Fibroblast of skin of abdomen (primary cell): ENCODE data around the gene EIF4E1B.

Experiments
- DNase-seq: peaks from one replicate; pipeline ENCODE4 v3.0.0-alpha.2; 2013

Gene EIF4E1B

DNA sequence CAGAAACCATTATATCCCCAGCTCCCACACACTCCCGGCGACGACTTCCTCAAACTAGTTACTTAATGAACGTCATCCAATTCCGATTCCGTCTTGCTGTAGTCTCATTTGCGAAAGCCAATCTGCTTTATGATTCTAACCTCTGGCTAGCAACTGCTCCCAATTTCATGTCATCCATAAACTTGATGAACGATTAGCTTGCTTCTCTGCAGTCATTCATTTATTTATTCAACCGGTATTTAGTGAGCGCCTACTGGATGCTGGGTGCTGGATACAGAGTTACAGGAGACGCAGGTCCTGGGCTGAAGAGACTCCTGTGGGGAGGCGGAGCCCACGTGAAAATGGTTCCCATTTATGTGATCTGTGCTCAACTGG, 63.0 kb downstream of the EIF4E1B start:
- no peak for DNase-seq

DNA sequence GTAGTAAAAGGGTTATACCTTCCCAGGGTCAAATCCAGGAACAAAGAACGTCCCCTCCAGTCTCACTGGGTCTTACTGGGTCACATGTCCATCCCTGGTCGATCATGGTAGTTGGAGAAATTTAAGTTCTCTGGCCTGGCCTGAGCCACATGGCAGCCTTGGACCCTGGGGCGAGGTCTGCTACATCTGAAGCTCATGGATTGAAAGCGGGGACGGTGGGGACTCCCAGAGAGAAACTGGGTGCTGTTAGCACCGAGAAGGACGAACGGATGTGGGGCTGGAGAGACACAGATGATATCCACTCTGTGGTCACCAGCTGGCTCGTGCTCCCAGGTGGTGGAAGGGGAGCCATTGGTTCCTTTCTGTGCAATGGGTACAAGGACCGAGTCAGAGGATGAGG, 63.7 kb downstream of the EIF4E1B start:
- DNase-seq, result no peak

DNA sequence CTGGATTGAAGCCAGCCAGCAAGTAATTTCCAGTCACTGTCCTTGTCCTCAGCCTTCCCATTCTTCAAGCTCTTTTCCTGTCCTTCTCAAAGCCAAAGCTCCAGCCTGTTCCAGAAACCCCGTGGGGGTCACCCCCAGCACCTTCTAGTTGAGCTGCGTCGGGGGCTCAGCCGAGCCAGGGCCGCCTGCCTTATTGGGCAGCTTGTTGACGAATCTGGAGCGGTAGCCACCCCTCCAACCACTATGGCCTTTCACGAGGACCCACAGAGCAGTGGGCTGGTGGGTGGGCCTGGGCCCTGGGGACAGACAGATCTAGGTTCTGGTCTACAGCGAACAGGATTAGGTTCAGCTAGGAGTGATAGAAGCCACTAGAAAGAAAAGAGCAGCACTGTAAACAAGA, 64.2 kb downstream of the EIF4E1B start:
- DNase-seq, result no peak

DNA sequence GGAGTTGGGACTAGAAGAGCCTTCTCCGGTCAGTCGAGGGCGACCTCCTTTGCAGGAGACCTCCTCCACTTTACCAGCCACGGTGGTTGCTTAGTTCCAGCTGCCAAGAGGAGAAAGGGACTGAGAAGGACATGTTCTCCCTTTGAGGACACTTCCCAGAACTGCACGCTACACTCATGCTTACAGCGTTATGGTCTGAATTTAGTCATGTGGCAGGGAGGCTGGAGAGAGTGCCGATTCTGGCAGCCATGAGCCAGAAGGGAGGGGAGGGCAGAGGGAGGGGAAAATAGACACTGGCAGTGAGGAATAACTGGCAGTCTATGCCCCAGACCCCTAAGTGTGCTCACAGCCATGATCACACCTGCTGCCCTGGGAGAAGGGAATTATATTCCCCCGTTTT, 64.6 kb downstream of the EIF4E1B start:
- no peak for DNase-seq
